ENCODE data around the gene MLN.

The MLN gene

GRCh38 chr6:33788694-33789549, 14.9 kb downstream of the MLN start, which contains the start of gene LEMD2:
Gene LEMD2 (minus strand): TSS chr6:33789130. CDS start chr6:33789116, 14 bp downstream.
- Mint-ChIP-seq H3K27me3 (no peaks in the 10 kb centered on the region), H3K9me3 (no peaks in the 10 kb centered on the region), H3K4me3 (peak within 1 kb of the TSS; percentile 99), H3K36me3 (ENCODE audit: insufficient read depth) (peaks cover 24% of the 10 kb centered on the region), H3K4me1 (peaks cover 52% of the 10 kb centered on the region), H3K27ac (ENCODE audit: low read depth) (peak within 1 kb of the TSS; percentile 98)
- peak; percentile 86 for ATAC-seq (replicated peaks; ENCODE audit: extremely low read depth, poor library complexity, severe bottlenecking)
- DNase-seq (ENCODE audit: low spot score in 2 of 2) = peak; percentile 91 to 93

DNA sequence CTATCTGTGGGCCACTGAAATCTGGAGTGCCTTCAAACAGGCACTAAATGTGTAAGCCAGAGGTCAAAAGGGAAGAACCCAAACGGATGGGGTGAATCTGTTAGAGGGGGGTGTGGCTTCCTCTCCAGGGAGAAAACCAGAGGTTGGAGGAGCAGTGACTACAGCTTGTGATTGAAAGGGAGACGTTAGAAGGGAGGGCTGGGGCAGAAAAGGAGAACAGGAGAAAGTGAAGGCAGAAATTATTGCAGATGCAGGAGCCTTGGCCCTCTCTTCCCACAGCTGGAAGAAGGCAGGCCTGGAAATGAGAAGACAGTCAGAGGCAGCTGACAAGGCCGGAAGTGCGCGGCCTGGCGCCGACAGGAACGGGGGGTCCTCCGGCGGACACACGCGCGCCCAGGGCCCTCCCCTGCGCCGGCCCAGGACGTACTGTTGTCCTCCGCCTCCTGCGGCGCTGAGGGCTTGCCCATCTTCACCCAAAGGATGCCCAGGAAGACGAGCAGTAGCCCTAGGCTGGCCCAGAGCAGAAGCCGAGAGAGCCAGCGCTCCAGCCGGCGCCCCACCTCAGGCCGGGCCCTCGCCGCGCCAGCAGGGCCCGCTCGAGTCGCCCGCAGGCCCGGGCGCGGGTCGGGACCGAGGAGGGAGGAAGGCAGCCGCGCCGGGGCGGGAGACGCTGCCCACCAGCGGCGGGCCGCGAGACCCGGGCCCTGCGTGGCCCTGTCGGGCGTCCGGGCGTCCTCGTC, 15.7 kb downstream of the MLN start:
- peak overlapping the region; percentile 98 for H3K27ac Mint-ChIP-seq (ENCODE audit: low read depth)
- H3K36me3 Mint-ChIP-seq (ENCODE audit: insufficient read depth) = peaks cover 30% of the 10 kb centered on the region
- no peaks in the 10 kb centered on the region for H3K9me3 Mint-ChIP-seq
- H3K4me1 Mint-ChIP-seq = peaks cover 58% of the 10 kb centered on the region
- peak; percentile 57 for ATAC-seq (replicated peaks; ENCODE audit: extremely low read depth, poor library complexity, severe bottlenecking)
- no peaks in the 10 kb centered on the region for H3K27me3 Mint-ChIP-seq
- peak; percentile 34 to 35 for DNase-seq (ENCODE audit: low spot score in 2 of 2)
- H3K4me3 Mint-ChIP-seq = peak overlapping the region; percentile 99

DNA sequence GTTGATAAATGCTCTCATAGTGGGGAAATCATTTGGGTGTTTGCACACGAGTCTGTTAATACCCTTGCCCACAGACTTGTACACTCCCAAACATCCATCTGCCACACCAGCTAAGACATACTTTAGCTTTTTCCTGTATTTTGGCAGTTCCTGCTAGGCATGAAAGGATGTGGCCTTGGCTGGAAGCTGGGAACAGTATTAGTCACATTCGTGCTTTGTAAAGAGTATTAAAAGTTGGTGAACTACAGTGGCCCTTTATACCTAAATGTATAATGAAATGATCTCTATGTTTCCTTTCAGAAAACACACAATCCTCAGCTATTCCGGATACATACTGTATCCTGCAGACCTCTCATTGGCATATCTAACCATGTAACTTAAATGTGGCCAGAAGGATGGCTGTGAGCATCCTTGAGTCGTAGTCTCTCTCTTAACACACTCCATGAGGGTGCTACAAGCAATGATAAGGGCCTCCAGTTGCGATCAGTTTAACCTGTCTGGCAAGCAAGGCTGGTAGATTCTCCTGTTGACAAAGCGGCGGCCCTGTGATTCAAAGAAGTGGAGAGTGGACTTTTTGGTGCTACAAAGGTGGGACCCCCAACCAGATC, 16.4 kb downstream of the MLN start:
- H3K27ac Mint-ChIP-seq (ENCODE audit: low read depth) = peak overlapping the region; percentile 98
- no peaks in the 10 kb centered on the region for H3K9me3 Mint-ChIP-seq
- H3K27me3 Mint-ChIP-seq = no peaks in the 10 kb centered on the region
- DNase-seq (ENCODE audit: low spot score in 2 of 2) (no peak), ATAC-seq (replicated peaks; ENCODE audit: extremely low read depth, poor library complexity, severe bottlenecking) (no peak)
- peaks cover 33% of the 10 kb centered on the region for H3K36me3 Mint-ChIP-seq (ENCODE audit: insufficient read depth)
- H3K4me1 Mint-ChIP-seq = peaks cover 61% of the 10 kb centered on the region
- H3K4me3 Mint-ChIP-seq = peak overlapping the region; percentile 99

GRCh38 chr6:33786736-33787135, 17.1 kb downstream of the MLN start:
- Mint-ChIP-seq H3K27me3 (no peaks in the 10 kb centered on the region), H3K9me3 (no peaks in the 10 kb centered on the region), H3K4me1 (peaks cover 68% of the 10 kb centered on the region), H3K4me3 (peak overlapping the region; percentile 99), H3K27ac (ENCODE audit: low read depth) (no peak overlapping the region), H3K36me3 (ENCODE audit: insufficient read depth) (peaks cover 33% of the 10 kb centered on the region)
- ATAC-seq (replicated peaks; ENCODE audit: extremely low read depth, poor library complexity, severe bottlenecking) (no peak), DNase-seq (ENCODE audit: low spot score in 2 of 2) (no peak)

DNA sequence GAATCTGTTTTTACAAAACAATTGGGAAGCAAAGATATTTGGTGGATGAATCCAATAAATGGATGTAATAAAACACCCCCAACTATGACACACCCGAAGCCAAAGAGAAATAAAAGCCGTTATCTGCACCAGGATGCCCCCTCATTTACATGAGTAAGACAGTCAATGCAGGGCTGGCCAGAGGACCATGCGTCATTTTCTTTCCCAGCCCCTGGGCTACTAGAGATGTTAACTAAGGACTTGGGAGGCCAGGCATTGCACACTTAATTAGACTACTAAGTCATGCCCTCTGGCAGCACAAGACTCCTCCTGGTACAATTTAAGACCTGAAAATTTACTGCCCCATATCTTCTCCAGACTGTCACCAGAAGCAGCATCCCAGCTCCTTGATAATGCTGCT, 18.0 kb downstream of the MLN start:
- no peak for DNase-seq (ENCODE audit: low spot score in 2 of 2)
- no peaks in the 10 kb centered on the region for H3K9me3 Mint-ChIP-seq
- H3K4me3 Mint-ChIP-seq = peak overlapping the region; percentile 99
- H3K27me3 Mint-ChIP-seq = no peaks in the 10 kb centered on the region
- H3K36me3 Mint-ChIP-seq (ENCODE audit: insufficient read depth) = peaks cover 38% of the 10 kb centered on the region
- peaks cover 73% of the 10 kb centered on the region for H3K4me1 Mint-ChIP-seq
- ATAC-seq (replicated peaks; ENCODE audit: extremely low read depth, poor library complexity, severe bottlenecking) = no peak
- no peak overlapping the region for H3K27ac Mint-ChIP-seq (ENCODE audit: low read depth)

GRCh38 chr6:33784787-33785186, 19.0 kb downstream of the MLN start:
- DNase-seq (ENCODE audit: low spot score in 2 of 2) (no peak), ATAC-seq (replicated peaks; ENCODE audit: extremely low read depth, poor library complexity, severe bottlenecking) (no peak)
- Mint-ChIP-seq H3K4me1 (peaks cover 69% of the 10 kb centered on the region), H3K36me3 (ENCODE audit: insufficient read depth) (peaks cover 47% of the 10 kb centered on the region), H3K27ac (ENCODE audit: low read depth) (no peak overlapping the region), H3K4me3 (peak overlapping the region; percentile 11), H3K27me3 (no peaks in the 10 kb centered on the region), H3K9me3 (no peaks in the 10 kb centered on the region)

DNA sequence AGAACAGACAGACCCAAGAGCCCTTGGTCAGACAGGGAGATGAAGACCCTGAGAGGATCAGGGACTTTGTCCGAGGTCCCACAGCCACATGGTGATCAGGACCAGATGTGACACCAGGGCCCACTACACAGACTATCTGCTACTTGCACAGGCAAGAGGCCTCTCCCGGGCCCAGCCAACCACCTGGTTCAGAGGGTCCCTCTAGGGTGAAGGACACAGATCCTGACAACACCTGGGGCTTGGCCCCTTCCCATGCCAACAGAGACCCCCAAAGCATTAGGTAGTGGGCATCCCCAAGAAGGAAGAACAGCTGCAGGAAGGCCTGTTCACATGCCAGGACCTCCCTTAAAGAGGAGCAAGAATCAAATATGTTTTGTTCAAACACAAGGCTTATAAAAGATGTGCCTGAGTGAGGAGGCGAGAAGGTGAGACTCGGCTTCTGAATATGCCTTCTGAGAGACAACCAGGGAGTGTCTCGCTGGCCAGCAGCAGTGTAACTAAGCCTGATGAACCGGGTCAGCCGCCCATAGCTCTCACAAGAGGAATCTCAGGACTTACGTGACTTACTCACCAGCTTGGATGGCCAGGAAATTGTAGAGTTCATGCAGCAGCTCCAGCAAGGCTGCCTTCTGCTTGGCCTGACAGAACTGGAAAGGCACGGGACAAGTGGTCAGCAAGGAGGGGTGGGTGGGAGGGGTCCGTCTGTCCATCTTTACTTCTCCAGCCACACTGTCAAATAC, 19.9 kb downstream of the MLN start:
- Mint-ChIP-seq H3K27me3 (no peaks in the 10 kb centered on the region), H3K4me1 (peaks cover 64% of the 10 kb centered on the region), H3K36me3 (ENCODE audit: insufficient read depth) (peaks cover 48% of the 10 kb centered on the region), H3K9me3 (no peaks in the 10 kb centered on the region), H3K27ac (ENCODE audit: low read depth) (no peak overlapping the region), H3K4me3 (no peak overlapping the region)
- no peak for ATAC-seq (replicated peaks; ENCODE audit: extremely low read depth, poor library complexity, severe bottlenecking)
- DNase-seq (ENCODE audit: low spot score in 2 of 2) = no peak

DNA sequence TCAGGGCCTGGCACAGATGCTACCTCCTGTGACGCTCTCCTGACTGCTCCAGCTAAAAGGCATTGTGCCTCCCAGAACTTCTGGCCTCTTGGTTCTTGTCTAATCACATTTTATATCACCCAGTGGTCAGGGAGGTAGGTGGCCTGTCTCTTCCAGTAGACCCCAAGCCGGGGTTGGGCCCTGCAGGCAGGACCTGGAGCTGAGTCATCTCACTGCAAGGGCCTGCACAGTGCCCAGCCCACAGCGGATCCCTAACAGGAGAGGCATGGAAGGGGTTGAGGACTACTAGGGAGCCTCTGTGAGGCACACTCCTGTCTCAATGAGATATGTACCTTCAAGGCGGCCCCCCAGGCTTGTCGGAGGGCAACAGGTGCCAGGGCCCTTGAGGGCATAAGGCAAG, 21.2 kb downstream of the MLN start:
- Mint-ChIP-seq H3K4me3 (no peak overlapping the region), H3K27me3 (no peaks in the 10 kb centered on the region), H3K4me1 (peaks cover 56% of the 10 kb centered on the region), H3K27ac (ENCODE audit: low read depth) (peak overlapping the region; percentile 49), H3K9me3 (no peaks in the 10 kb centered on the region), H3K36me3 (ENCODE audit: insufficient read depth) (peaks cover 50% of the 10 kb centered on the region)
- no peak for DNase-seq (ENCODE audit: low spot score in 2 of 2)
- ATAC-seq (replicated peaks; ENCODE audit: extremely low read depth, poor library complexity, severe bottlenecking) = no peak

DNA sequence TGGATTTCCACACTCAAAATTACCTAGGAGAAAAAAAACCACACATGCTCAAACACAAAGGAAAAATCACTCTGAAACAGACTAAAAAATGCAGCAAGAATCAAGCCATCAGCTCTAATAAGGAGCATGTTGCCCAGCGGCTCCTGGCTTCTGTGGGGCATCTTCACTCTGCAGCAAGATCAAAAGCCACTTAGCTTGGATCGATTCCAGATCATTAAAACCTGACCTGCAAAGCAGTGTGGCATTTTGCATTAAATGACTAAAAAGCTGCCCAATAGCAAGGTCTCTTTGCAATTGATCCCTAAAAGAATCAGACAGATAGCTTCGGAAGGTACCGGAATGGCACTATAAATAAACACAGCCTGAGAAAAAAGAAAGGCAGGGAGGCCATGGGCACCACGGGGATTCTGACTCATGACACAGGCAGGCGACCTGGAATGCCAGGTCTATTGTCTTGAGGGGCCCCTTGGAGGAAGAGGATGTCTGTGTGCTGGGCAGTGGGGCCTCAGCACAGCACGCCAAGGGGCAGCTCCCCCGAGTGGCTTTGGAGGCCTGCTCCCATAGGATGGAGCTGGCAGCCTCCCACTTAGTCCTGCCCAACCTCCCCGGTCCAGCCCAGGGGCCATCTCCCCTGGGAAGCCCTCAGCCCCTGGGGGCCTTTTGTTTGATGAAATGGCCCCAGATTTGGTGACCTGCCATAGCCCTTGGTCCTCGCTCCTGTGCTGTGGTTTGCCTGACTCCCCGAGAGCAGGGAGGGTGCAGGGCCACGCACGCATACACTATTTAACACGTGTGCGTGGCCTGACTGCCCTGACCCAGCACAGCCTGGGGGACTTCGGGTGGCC, 22.4 kb downstream of the MLN start:
- no peaks in the 10 kb centered on the region for H3K9me3 Mint-ChIP-seq
- no peak overlapping the region for H3K4me3 Mint-ChIP-seq
- ATAC-seq (replicated peaks; ENCODE audit: extremely low read depth, poor library complexity, severe bottlenecking) (no peak), DNase-seq (ENCODE audit: low spot score in 2 of 2) (no peak)
- H3K36me3 Mint-ChIP-seq (ENCODE audit: insufficient read depth) = peaks cover 56% of the 10 kb centered on the region
- H3K27ac Mint-ChIP-seq (ENCODE audit: low read depth) = no peak overlapping the region
- no peaks in the 10 kb centered on the region for H3K27me3 Mint-ChIP-seq
- peaks cover 44% of the 10 kb centered on the region for H3K4me1 Mint-ChIP-seq

DNA sequence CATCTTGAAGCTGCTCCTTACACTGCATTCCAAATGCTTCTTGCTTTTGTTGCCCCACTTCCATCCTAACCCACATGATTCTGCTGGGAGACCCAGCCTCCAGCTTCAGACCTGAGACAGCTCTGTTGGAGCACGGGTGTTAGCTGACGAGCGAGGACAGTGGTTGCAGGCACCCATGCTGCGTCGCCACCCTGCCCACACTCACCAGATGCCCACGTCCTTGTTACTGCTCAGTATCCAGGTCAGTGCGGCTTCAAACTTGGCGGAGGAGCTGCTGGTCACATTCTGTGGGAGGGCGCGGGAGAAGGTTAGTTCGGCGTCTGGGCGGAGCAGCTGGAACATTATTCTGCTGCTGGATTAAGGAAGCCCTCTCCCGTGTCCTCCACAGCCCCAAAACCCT, 23.9 kb downstream of the MLN start:
- ATAC-seq (replicated peaks; ENCODE audit: extremely low read depth, poor library complexity, severe bottlenecking) = no peak
- Mint-ChIP-seq H3K4me1 (peaks cover 29% of the 10 kb centered on the region), H3K36me3 (ENCODE audit: insufficient read depth) (peaks cover 61% of the 10 kb centered on the region), H3K27me3 (no peaks in the 10 kb centered on the region), H3K4me3 (no peak overlapping the region), H3K9me3 (no peaks in the 10 kb centered on the region), H3K27ac (ENCODE audit: low read depth) (no peak overlapping the region)
- DNase-seq (ENCODE audit: low spot score in 2 of 2) = no peak

DNA sequence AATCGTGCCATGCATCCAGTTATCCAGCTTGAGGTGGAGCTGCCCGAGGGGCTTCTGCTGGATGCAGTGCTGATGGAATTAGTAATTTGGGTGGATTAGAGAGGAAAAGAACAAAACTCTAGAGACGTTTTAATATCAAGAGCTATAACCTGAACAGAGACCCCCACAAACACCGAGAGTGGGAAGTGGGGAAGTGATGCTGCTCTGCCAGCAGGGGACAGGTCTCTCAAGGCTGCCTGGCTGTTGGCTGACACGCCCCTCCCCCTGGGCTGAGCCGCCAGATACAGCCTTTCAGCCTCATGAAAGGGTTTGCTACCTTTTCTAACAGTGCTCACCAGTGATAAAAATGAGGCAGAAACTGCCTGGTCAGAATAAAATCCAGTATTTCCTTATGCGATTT, 24.5 kb downstream of the MLN start:
- H3K4me1 Mint-ChIP-seq = peaks cover 24% of the 10 kb centered on the region
- DNase-seq (ENCODE audit: low spot score in 2 of 2) (no peak), ATAC-seq (replicated peaks; ENCODE audit: extremely low read depth, poor library complexity, severe bottlenecking) (no peak)
- no peaks in the 10 kb centered on the region for H3K27me3 Mint-ChIP-seq
- H3K4me3 Mint-ChIP-seq = no peak overlapping the region
- H3K9me3 Mint-ChIP-seq = no peaks in the 10 kb centered on the region
- peaks cover 65% of the 10 kb centered on the region for H3K36me3 Mint-ChIP-seq (ENCODE audit: insufficient read depth)
- H3K27ac Mint-ChIP-seq (ENCODE audit: low read depth) = no peak overlapping the region

All from central memory CD8-positive, alpha-beta T cell (primary cell).